ENCODE results near the gene GLUD1. TPM values are rescaled to one million over a fixed set of nuclear protein-coding genes. Genes with fewer than 3 reads are reported as not detected.
"Not testable (repeated sequence)": the region's sequence is repeated elsewhere in the genome, so short reads cannot be mapped to it uniquely, and the experiment has no call there.

The GLUD1 gene
- polyA plus RNA-seq, 4 donors, result 108 to 201 (median 131) TPM

DNA sequence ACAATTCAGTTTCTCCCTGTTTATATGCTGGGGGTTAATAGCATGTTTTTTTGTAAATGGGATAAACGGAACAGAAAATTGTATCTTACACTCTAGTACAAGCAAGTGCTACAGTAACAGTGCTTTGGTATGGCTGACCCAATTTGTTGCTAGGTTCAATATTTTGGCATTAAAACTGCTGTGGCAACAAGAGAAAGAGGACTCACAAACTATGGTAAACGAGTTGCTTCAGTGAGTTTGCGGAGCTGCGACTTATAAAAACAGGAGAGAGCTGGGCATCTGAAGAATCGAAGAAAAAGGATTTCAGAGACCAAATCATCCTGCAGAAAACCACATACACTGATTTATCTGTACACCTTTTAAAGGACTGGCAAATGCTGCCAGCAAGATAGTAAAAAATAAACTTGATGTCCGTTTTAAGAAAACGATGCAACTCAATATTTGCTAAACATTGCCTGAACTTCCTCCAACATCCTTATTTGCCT lies 2.2 kb downstream of the GLUD1 start:
- no peak for DNase-seq (ENCODE audit: low read depth in 4 of 4, low spot score in 3 of 4)

DNA sequence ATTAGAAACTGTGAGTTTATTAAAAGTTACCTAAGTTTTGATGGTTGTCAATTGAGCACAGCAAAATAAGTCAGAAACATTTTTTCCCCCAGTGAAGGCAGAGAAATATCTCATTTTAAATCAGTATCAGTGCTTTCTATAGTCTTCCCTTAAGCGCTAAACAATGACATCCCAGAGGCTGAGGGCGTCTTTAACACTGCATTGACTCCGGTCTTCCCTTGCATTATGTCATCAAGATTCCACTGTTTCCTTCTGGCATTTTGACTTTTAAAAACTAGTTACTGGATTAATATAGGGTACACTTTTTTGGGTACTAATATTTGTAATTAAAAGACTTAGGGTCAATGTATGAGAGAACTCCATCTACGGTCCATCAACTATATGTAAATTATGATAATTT lies 3.9 kb downstream of the GLUD1 start:
- DNase-seq (ENCODE audit: low read depth in 4 of 4, low spot score in 3 of 4), result no peak

DNA sequence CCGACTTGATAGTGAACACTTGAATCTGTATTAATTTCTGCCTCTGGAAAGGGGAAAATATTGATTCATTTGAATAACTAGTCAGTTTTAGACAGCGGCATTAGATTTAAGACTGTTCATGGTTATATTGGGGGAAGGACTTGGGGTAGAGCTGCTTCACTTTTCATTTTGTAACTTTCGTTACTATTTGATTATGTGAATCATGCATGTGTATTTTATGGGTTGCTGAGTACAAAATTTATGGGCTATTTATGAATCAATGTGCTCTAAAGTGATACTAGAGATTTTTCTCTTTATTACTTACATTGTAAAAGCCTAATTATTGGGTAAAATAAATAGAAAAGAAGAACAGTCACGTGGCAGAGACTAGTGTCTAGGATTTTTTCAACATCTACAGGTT lies 4.9 kb downstream of the GLUD1 start:
- DNase-seq (ENCODE audit: low read depth in 4 of 4, low spot score in 3 of 4), result no peak

DNA sequence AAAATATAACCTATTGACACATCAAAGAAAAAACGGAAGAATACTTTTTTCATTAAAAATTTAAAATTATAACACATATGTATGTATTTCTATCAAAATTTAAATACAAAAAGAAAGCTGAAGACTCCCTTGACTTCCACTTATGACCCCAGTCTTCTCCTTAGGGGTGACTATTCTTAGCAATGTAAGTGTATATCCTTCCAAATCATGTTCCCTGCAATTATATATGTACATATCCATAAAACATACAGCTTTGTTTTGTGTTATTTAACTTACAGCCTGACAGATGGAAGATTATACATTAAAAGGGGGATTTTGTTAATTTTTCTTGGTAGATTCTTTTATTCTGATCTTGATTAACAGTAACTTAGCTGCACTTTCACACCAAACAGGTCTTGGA lies 9.1 kb downstream of the GLUD1 start:
- DNase-seq (ENCODE audit: low read depth in 4 of 4, low spot score in 3 of 4), result no peak

DNA sequence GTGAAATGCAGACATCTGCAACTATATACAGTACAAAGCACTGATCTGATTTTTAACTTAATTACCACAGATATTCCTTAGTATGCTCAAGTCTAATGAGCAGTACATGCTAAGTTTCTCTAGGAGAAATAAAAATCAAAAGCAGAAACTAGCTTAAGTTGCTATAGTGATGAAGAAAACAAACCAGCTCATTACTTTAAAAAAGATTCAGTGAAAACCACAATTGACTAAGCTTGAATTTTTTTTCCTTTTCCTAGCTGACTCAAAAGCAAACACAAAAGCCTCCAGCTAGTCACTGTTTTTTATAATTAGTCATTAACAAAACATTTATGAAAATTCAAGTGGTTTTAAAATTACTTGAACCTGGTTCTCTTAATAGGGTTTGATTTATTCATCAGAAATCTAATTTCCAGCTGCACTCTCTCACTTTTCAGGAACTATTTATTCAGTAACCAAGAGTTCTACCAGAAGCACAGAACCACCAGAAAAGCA lies 10.3 kb downstream of the GLUD1 start:
- DNase-seq (ENCODE audit: low read depth in 4 of 4, low spot score in 3 of 4), result not testable (repeated sequence)

DNA sequence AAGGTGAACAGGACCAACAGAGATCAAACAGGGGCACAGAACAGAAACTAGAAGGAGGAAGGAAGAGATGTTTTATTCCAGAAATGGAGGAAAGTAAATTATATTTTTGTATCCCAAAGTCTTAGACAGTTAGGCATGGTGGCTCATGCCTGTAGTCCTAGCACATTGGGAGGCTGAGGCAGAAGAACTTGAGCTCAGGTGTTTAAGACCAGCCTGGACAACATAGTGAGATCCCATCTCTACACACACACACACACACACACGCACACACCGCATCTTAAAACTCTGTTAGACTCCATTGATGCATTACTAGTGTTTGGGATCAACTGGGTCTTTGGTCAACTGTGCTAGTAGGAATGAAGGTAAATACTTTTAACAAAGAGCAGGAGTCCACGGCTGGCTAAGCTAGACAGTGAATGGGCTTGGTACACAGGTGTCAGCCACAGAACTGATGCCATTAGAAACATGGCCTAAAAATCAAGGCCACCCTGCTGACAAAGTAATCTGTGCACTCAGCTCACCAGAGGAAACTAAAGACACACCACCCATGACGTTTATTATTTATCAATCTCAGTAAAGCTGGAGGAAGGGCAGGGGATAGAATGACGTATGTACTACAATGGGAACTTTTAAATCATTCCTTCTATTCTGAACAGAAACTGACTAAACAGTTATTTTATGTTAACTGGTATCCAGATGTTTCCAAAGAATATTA lies 10.9 kb downstream of the GLUD1 start:
- not testable (repeated sequence) for DNase-seq (ENCODE audit: low read depth in 4 of 4, low spot score in 3 of 4)

DNA sequence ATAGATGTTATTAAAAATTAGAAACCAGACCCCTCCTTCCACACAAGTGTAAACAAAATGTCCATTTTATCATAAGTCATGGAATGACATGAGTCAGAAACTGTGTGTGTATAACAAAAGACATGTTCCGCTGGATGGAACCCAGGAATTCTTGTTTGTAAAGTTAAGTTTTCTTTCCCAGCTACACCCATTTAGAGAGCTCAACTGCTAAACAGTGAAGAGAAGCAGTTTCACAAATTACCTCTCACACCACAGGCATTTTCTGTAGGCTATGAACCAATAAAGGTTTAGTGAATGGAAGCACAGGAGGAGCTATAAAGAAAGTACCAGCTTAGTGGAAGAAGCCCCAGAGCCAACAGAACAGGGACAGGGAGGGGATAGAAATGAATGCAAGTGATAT lies 12.4 kb downstream of the GLUD1 start:
- not testable (repeated sequence) for DNase-seq (ENCODE audit: low read depth in 4 of 4, low spot score in 3 of 4)

DNA sequence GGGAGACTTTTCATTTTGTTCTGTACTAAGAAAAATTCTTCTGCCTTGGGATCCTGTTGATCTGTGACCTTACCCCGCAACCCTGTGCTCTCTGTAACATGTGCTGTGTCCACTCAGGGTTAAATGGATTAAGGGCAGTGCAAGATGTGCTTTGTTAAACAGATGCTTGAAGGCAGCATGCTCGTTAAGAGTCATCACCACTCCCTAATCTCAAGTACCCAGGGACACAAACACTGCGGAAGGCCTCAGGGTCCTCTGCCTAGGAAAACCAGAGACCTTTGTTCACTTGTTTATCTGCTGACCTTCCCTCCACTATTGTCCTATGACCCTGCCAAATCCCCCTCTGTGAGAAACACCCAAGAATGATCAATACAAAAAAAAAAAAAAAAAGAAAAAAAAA lies 13.1 kb downstream of the GLUD1 start:
- not testable (repeated sequence) for DNase-seq (ENCODE audit: low read depth in 4 of 4, low spot score in 3 of 4)

DNA sequence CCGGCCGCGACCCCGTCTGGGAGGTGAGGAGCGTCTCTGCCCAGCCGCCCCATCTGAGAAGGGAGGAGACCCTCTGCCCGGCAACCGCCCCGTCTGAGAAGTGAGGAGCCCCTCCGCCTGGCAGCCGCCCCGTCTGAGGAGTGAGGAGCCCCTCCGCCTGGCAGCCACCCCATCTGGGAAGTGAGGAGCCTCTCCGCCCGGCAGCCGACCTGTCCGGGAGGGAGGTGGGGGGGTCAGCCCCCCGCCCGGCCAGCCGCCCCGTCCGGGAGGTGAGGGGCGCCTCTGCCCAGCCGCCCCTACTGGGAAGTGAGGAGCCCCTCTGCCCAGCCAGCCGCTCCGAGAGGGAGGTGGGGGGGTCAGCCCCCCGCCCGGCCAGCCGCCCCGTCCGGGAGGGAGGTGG lies 14.0 kb downstream of the GLUD1 start:
- not testable (repeated sequence) for DNase-seq (ENCODE audit: low read depth in 4 of 4, low spot score in 3 of 4)

DNA sequence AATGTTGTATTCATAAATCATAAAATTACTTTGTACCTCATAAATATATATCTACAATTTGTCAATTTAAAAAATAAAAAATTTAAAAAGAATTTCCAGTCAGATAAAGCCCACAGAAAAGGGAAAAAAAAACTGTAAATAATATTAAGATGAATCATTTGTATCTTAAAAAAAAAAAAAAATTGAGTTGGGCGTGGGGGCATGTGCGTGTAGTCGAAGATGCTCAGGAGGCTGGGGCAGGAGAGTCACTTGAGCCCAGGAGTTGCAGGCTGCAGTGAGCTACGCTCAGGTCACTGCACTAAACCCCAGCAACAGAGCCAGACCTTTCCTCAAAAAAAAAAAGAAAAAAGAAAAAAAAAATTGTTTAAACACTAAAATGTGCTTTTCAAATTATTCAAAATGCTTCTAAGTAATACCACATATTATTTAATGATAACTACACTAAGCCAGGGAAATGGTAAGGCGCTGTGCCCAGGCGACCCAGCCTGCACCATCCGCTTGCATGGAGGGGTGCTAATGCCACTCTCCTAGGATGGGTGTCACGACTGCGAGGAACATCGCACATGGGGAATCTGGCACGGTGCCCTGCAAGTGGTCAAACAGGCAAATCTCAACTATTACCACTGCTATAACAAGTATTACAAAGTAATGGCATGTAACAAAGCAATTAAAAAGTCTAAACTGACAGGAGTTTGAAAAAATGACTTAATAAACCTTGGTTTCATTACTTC lies 15.4 kb downstream of the GLUD1 start:
- DNase-seq (ENCODE audit: low read depth in 4 of 4, low spot score in 3 of 4), result no peak

DNA sequence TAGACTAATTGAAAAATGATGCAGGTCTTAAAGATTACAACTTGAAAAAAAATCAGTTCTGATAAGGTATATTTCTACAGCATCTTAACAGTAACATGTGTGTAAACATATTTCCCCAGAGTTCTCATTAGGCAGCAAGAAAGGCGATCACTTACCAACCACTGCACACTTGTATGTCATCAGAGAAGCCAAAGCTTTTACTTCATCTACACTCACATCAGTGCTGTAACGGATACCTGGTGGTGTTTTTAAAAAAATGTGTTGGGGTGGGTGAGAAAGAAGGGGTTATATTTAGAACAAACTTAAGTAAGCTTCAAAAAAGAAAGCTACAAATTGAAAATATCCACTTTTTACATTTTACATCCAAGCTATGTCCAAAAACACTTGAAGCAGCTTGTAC lies 18.2 kb downstream of the GLUD1 start:
- DNase-seq (ENCODE audit: low read depth in 4 of 4, low spot score in 3 of 4), result not testable (repeated sequence)

DNA sequence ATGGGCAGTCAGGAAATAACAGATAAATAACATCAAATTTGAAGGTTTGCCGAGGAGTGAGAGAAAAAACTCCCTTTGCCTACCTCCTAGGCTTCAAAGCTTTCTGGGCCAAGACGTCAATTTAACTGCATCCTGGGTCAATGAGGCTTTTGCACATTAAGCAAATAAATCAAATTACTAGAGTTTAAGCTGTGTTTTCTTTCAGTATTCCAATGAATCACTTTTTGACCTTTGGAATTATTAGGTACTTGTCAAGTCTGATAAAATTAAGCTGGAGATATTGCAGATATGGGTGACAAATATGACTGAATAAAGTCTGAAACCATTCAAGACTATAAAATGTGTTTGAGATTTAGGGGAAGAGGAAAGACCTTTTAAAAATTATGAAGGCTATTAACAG lies 22.2 kb downstream of the GLUD1 start:
- DNase-seq (ENCODE audit: low read depth in 4 of 4, low spot score in 3 of 4), result no peak

DNA sequence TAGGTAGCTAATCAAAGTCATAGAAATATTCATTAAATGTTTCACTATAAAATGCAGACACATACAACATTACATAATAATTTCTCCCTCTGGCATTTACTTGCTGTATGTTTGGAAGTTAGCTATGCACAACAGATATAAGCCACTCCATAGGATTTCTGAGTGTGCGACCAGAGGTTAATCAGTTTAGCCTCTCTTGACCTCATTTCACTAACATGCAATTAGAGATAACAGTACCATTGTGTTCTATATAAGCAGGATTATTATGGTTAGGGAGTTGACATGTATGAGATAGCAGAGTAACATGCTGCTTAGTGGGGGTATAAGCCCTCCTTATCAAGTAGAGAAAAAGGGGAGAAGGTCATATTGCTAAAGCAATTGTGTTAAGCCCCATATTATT lies 26.4 kb downstream of the GLUD1 start:
- DNase-seq (ENCODE audit: low read depth in 4 of 4, low spot score in 3 of 4), result no peak

DNA sequence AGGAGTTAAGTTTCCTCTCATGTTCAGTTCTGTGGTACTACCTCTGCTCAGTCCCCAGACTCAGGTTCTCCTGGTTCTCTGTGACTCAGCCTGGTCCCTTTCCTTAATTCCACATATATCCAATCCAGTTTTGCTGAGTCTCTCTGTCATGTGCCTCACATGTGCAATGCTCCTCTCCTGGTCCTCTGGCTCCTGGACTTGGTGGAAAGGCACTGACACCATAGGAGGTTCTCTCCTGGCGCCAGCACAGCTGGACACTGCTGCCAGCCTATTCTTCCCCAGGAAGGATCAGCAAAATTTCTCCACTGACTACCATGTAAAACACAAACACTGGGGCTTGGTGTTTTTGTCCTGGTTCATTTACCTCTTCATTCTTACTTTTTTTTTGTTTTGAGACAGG lies 27.8 kb downstream of the GLUD1 start:
- no peak for DNase-seq (ENCODE audit: low read depth in 4 of 4, low spot score in 3 of 4)

DNA sequence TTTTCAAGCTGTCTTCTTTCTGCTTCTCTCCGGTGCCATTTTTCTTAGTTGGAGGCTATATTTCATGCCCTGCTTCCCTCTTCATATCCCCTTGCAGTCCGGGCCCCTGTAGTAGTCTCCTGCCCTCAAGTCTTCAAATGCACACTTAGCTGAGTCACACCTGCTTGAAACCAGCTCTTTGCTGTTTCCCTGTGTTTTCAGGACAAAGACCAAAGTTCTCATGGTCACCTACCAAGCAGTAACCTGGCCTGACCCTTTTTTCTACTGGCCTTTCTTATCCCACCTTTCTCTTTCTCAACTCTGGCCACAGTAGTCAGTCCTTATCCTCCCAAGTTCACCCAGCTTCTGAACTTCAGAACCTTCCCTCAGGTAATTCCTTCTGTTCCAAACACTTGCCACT lies 28.5 kb downstream of the GLUD1 start:
- no peak for DNase-seq (ENCODE audit: low read depth in 4 of 4, low spot score in 3 of 4)

DNA sequence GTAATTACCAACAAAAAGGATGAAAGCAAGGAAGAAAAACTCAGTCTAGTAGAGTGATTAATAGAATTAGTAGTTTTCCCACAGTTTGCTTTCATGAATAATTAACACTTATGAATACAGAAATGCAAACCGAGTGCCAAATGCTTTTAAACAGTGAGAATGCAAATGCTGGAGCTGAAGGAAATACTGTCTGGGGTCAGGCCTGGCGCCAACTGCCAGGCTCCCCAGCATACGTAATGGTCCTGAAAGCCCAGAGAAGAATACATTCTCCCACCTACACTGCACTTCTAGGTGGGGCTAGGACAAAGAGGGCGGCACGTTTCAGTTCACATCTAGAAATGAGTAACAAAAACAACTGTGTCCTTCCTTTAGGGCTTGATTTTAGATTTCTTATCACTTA lies 30.0 kb downstream of the GLUD1 start:
- no peak for DNase-seq (ENCODE audit: low read depth in 4 of 4, low spot score in 3 of 4)

DNA sequence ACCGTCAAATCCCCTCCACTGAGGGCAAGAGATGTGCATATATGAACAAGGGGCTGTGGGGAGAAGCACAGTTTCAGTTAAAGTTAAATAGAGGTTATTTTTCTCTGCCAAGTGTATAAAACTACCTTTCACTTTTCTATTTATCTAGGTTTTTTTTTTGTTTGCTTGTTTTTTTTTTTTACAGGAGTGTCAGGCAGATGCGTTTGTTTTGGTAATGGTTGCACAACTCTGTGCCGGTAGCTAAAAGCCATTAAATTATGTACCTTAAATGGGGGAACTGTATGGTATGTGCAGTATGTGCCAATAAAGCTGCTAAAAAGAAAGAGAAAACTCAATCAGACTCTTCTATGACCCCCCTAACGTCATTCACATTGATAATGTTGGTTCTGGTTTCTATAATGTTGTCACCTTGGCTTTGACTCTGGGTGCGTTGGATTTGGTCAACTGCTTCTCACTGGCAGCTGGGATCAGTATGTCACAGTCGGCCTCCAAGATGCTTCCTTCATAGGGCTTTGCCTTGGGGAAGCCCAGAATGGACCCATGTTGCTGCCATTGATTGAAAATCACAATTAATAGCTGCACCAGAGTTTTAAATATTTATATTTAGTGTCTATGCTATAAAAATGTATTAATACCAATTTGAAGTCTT lies 34.2 kb downstream of the GLUD1 start:
- DNase-seq (ENCODE audit: low read depth in 4 of 4, low spot score in 3 of 4), result no peak

DNA sequence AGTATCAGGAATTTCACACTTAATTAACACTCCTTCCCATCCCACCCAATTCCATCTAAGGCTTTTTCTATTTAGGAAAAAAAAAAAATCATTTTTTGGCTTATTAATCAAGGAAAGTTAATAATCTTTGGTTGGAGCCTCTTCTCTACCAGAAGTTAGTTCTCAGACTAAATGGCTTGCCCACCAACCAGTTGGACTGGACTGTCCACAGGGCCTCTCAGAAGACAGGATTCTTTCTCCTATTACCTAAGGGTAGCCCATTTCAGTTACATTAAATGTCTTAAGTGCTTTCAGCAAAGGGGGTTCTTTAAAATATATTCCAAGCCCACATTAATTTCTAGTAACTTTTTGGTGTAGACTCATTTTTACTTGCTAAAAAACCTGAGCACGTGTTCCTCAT lies 35.2 kb downstream of the GLUD1 start:
- DNase-seq (ENCODE audit: low read depth in 4 of 4, low spot score in 3 of 4), result no peak

DNA sequence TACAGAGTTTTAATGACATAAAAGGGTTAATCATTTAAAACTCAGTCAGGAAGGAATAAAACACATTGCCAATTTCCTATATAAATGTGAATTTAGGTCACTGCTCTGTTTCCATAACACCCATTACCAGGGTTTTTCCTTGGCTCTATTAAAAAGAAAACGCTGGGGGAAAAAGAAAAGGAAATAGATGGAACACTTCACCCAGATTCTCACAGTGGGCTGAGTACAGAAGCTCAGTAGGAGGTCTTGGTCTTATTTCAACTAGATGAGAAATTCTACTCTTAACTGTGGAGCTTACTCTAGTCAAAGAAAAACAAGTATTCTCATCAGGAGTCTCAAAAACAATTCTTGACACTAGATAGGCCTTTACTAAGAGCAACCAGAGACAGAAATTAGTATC lies 36.5 kb downstream of the GLUD1 start:
- DNase-seq (ENCODE audit: low read depth in 4 of 4, low spot score in 3 of 4), result no peak

DNA sequence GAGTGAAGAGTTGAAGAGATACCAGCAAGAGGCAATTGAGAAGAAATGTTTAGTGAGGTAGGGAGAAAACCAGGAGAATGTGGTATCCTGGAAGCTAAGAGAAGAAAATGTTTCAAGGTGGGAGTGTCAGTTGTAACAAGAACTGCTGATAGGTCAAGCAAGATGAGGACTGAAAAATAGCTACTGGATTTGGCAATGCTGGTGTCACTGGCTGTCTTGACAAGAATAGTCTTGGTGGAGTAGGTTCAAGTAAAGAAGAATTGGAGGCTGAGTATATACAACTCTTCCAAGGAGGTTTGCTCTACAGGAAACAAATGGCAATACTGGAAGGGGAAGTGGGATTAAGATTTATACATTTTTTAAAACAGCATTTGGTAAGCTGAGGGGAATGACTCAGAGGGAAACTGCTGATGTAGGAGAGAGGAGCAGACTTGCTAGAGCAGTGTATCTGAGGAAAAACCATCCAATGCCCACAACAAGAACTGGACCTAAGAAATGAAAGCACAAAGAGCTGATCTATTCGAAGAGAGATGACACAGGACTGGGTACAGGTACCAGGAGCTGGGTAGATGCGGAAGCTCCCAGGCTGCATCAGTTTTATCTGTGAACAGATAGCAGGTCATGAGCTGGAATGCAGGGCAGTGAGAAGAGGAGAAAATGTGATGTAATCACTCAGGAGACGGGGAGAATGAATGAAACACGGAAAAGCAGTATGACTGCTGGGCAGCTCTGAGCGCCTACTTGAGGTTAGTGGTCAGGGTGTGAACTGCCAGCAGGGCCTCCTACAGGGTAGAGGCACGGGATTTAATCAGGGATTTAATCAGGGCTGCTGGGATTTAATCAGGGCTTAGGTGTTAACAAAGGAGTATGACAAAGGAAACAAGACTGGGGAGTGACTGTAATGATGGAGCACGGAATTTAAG lies 40.0 kb downstream of the GLUD1 start:
- no peak for DNase-seq (ENCODE audit: low read depth in 4 of 4, low spot score in 3 of 4)
